Psoas muscle (tissue), 8 donors: Measurements from ENCODE around the gene ASAH2B. TPM values are rescaled to one million over a fixed set of nuclear protein-coding genes. Genes with fewer than 3 reads are reported as not detected.
"Not testable (repeated sequence)": the region's sequence is repeated elsewhere in the genome, so short reads cannot be mapped to it uniquely, and the experiment has no call there.

Experiments
- ATAC-seq, 4 donors: fragments of 200-7000 bp; cut with Tn5 transposase; one replicate each; pipeline ENCODE4 v1.9.1; 2020; ENCODE audit warnings: moderate library complexity in 3 of 4, mild to moderate bottlenecking in 2 of 4
- DNase-seq, 2 donors: peaks; one replicate each; pipeline ENCODE4 v3.0.0-alpha.2; 2020
- H3K27ac ChIP-seq: fragments of 200-600 bp; one replicate; pipeline ENCODE4 v1.8.0; 2022
- H3K27me3 ChIP-seq, 3 donors: fragments of 200-600 bp in 1 of 3; one replicate each; pipeline versions ENCODE4 v1.6.1 to v1.8.0; 2013 to 2022; ENCODE audit warnings: low read length in 2 of 3, mild to moderate bottlenecking in 2 of 3, moderate library complexity in 1 of 3; ENCODE audit not compliant: insufficient read depth in 3 of 3
- H3K36me3 ChIP-seq, 2 donors: fragments of 200-600 bp in 1 of 2; one replicate each; pipeline versions ENCODE4 v1.6.1 to v1.8.0; 2013 to 2022; ENCODE audit warnings: low read depth in 1 of 2, mild to moderate bottlenecking in 1 of 2, moderate library complexity in 1 of 2; ENCODE audit not compliant: insufficient read depth in 1 of 2
- H3K4me1 ChIP-seq: fragments of 200-600 bp; one replicate; pipeline ENCODE4 v1.8.0; 2022
- H3K4me3 ChIP-seq: fragments of 200-600 bp; one replicate; pipeline ENCODE4 v1.8.0; 2022; ENCODE audit warnings: mild to moderate bottlenecking
- H3K9me3 ChIP-seq: fragments of 200-600 bp; one replicate; pipeline ENCODE4 v1.8.0; 2022
- WGBS, 3 donors: extraction: QIAGEN DNeasy Blood & Tissue Kit; methylation state at CpG; one replicate each; pipeline versions ENCODE4 v1.1.6 to v1.1.7; 2013; 5-methylcytosine and 5-hydroxymethylcytosine counted together
- intact Hi-C, 2 donors: fragments of 100-400 bp; cut with DNase I; formaldehyde crosslinking; loops; one replicate each; pipeline versions ENCODE4 v1.11.0 to v1.14.2; 2022
- long read RNA-seq, 2 donors: library from polyadenylated mRNA; unstranded; transcript quantifications; one replicate each; pipeline ENCODE4 v2.0.0, GENCODE V29; 2021
- polyA plus RNA-seq, 3 donors: library from polyadenylated mRNA; stranded (reverse); fragments of 200-250 nt; gene quantifications; one replicate each; pipeline ENCODE4 v1.2.3, GENCODE V29; 2013
- total RNA-seq, 4 donors: library from RNA; stranded (reverse); fragmentation: NEBNext Ultra II Directional in 2 of 4; extraction: Animal tissue kit (Norgen Biotek cat#: 25700) in 2 of 4; gene quantifications; one replicate each; pipeline versions ENCODE4 v1.2.1 to v1.2.4, GENCODE V29; 2021 to 2023
- TF ChIP-seq, protein P1 (sequence below): fragments of 200-600 bp; IDR thresholded peaks from one replicate; pipeline ENCODE4 v1.8.0; 2022; ENCODE audit warnings: antibody characterized with exemption
- donor health status: healthy with polysubstance abuse.
- donor health status: DM: no; HTN: no; CAD: no; lungs with moderate emphysema.
- donor health status: Bipolar disorder and iron deficiency.
- donor health status: healthy.
- donor health status: DM: yes; HTN: yes; CAD: no.
- donor health status: DM: no; HTN: no; CAD: no.
- donor health status: DM: no; HTN: no; CAD: no.
- donor health status: DM: yes; HTN: yes; CAD: no.

Gene ASAH2B
- total RNA-seq, result 1 to 10 TPM; 2.2 to 5.0 (median 3.0) TPM
- 1 to 10 TPM; 1.5 to 1.9 (median 1.6) TPM for polyA plus RNA-seq
- long read RNA-seq, donor 1, full-length matches to known transcripts, result 5 of 6 reads
- long read RNA-seq, donor 1, partial matches to known transcripts, result 0 of 6 reads
- long read RNA-seq, donor 1, other reads (novel, unspliced or antisense), result 1 of 6 reads
- long read RNA-seq, donor 2, full-length matches to known transcripts, result 5 of 6 reads
- long read RNA-seq, donor 2, partial matches to known transcripts, result 1 of 6 reads
- long read RNA-seq, donor 2, other reads (novel, unspliced or antisense), result 0 of 6 reads

DNA sequence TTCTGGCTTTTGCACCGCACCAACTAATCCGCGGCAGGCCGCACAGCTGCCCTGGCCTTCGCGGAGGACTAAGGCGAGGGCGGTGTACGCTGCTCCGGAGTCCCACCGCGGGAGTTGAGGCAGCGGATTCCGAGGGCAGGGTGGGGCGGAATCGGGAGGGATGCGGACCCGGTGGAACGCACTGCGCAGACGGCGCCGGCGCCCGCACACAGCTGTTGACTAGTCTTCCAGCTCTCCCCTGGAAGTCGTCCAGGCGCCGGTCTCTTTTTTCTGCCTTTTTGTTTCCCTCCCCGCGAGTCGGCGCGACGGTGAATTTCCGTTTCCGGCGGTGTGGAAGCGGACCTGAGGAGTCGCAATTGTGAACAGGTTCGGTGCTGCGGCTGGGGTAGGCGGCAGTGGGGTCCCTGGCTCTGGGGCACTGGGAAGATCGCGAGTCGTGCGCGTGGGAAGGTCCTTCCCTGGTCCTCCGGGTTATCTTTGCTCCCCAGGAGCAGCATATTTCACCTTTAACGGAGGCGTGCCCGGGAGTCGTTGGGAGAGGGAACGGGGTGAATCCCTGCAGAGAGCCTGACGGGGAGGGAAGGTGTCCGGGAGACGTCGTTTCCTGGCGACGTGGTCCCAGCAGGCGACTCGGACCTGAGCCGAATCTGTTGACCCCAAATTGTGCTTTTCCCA is at the start of gene ASAH2B:
Gene ASAH2B (plus strand): TSS at position 319 of the 675 bp plus-strand sequence. CDS start 5,195 bp downstream, outside the sequence.
- no peaks in the 10 kb centered on the region for H3K36me3 ChIP-seq
- peak within 1 kb of the TSS; percentile 86 for H3K27ac ChIP-seq
- DNase-seq (peak; percentile 81 to 91), ATAC-seq (peak; percentile 78 to 90 (median 86))
- H3K4me3 ChIP-seq, result peak within 1 kb of the TSS; percentile 82
- H3K27me3 ChIP-seq, result no peaks in the 10 kb centered on the region
- intact Hi-C loops, result no loop called here
- TF ChIP-seq, protein P1, sequence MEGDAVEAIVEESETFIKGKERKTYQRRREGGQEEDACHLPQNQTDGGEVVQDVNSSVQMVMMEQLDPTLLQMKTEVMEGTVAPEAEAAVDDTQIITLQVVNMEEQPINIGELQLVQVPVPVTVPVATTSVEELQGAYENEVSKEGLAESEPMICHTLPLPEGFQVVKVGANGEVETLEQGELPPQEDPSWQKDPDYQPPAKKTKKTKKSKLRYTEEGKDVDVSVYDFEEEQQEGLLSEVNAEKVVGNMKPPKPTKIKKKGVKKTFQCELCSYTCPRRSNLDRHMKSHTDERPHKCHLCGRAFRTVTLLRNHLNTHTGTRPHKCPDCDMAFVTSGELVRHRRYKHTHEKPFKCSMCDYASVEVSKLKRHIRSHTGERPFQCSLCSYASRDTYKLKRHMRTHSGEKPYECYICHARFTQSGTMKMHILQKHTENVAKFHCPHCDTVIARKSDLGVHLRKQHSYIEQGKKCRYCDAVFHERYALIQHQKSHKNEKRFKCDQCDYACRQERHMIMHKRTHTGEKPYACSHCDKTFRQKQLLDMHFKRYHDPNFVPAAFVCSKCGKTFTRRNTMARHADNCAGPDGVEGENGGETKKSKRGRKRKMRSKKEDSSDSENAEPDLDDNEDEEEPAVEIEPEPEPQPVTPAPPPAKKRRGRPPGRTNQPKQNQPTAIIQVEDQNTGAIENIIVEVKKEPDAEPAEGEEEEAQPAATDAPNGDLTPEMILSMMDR, result no peak
- 0 to 1% (median 1%) methylated on average over 62 of the region's 62 CpGs for WGBS, 3 donors
- H3K4me1 ChIP-seq, result no peaks in the 10 kb centered on the region
- no peaks in the 10 kb centered on the region for H3K9me3 ChIP-seq

DNA sequence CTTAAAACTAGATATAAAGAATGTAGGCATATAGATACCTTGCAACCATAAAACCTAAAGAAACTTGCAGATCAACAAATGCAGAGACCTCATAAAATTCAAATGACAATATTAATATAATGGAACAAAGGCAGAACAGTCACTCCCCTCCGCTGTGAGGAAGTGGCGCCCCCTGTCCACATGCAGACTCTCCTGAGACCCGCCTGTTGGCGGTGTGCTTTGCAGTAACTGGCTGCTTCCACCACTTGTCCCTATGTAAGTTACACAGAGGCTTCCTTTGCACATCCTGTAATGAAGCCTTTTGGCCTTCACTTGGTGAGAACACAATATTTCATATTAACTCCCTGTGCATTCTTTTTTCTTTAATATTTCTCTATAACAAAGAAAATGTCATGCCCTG is 41.9 kb upstream of the ASAH2B start:
- H3K9me3 ChIP-seq, H3K27me3 ChIP-seq, intact Hi-C loops, DNase-seq, H3K36me3 ChIP-seq, H3K27ac ChIP-seq, ATAC-seq, H3K4me3 ChIP-seq, H3K4me1 ChIP-seq: not testable (repeated sequence)
- WGBS, 3 donors, result no CpG with 5 or more reads among the region's 4 CpGs

DNA sequence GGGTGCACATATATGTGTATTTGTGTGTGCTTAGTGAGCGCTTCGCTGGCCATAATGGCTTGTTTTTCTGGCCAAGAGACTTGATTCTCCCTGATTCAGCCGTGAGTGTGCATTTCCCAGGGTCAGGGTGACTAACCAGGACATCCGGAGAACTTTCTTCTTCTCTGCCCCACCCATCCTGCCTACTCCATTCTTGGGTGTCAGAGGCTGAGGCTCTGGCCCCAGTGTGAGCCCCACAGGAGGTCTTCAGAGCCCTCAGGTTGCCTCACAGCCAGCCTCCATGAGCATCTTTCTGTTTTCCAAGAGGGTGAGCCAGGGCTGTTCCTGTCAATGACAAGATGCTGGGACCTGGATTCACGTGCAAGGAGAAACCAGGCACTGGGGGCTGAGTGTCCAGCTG is 37.8 kb upstream of the ASAH2B start:
- H3K9me3 ChIP-seq, intact Hi-C loops, H3K36me3 ChIP-seq, H3K4me3 ChIP-seq, DNase-seq, H3K4me1 ChIP-seq, H3K27me3 ChIP-seq, ATAC-seq, H3K27ac ChIP-seq: not testable (repeated sequence)
- 55 to 65% methylated on average over 2 to 3 of the region's 5 CpGs; no CpG with 5 or more reads in 1 of the 3 donors for WGBS, 3 donors

DNA sequence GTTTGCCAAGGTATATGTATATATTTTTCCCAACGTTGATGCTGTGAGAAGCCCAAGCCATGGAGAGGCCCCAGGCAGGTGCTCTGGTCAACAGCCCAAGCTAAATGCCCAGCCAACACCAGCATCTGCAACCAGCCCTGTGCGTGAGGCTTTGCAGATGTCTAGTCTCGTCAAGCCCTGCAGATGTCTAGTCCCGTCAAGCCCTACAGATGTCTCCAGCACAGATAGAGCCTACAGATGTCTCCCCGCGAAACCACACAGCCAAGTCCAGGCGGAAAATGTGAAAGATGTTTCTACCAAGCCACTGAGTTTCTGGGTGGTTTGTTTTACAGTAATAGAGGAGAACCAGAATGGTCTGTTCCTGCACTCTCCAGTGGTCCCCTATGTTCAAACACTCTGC is 36.7 kb upstream of the ASAH2B start:
- WGBS, 3 donors, result 55 to 71% (median 63%) methylated on average over 4 to 6 of the region's 7 CpGs
- intact Hi-C loops, H3K9me3 ChIP-seq, H3K4me1 ChIP-seq, H3K27ac ChIP-seq, DNase-seq, ATAC-seq, H3K4me3 ChIP-seq, H3K36me3 ChIP-seq, H3K27me3 ChIP-seq: not testable (repeated sequence)

DNA sequence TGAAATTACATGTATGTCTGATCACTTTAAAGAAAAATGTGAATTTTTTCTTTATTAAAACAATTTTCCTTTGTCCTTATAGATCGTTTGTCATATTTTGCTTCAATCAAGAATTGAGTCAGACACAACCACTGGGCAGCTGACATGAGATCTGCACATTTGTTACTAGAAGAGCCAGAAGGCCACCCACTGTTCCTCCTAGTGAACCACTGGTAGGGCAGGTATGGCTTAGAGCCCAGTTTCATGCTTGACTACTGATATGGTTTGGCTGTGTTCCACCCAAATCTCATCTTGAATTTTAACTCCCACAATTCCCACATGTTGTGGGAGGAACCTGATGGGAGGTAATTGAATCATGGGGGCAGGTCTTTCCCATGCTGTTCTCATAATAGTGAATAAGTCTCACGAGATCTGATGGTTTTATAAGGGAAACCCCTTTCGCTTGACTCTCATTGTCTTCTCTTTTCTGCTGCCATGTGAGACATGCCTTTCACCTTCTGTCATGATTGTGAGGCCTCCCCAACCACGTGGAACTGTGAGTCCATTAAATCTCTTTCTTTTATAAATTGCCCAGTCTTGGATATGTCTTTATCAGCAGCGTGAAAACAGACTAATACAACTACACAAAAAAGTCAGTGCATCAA is 35.2 kb upstream of the ASAH2B start:
- H3K9me3 ChIP-seq, H3K4me1 ChIP-seq, intact Hi-C loops, H3K4me3 ChIP-seq, H3K27ac ChIP-seq, H3K27me3 ChIP-seq, H3K36me3 ChIP-seq, ATAC-seq, DNase-seq: not testable (repeated sequence)
- WGBS, 3 donors, result 47 to 63% (median 48%) methylated on average over 4 to 5 of the region's 5 CpGs

DNA sequence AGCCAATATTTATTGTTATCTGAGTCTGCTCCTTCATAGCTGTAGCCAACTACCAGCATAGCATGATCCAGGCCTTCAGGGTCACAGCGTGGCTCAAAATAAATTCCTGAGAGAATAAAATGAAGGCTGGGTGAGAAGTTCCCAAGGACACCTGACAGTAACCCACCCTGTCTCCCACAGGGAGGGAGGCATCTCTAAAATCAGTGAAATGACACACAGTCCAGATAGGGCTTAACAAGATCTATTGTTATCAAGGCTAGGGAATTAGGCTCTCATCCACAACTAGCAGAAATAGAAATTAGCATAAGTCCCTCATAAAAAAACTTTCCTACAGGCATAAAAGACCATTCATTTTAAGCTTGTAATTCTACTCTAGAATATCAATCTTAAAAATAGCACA is 33.7 kb upstream of the ASAH2B start:
- not testable (repeated sequence) for ATAC-seq, H3K36me3 ChIP-seq

DNA sequence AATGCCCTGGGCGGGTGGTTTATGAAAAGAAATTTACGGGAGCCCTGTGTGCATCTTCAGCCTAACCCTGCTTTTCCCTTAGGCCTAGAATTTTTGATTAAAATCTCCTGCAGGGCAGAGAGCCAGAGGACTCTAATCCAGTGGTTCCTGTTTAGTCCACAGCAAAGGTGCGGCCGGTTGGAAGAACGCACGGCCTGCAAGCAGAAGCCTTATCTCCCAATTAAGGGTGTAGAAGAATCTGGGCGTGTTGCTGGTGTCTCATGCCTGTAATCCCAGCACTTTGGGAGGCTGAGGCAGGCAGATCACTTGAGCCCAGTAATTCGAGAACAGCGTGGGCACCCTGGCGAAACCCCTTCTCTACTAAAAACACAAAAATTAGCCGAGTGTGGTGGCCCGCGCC is 29.5 kb upstream of the ASAH2B start:
- DNase-seq, H3K4me1 ChIP-seq, ATAC-seq, H3K27ac ChIP-seq, H3K4me3 ChIP-seq, intact Hi-C loops, H3K9me3 ChIP-seq, H3K36me3 ChIP-seq, H3K27me3 ChIP-seq: not testable (repeated sequence)
- WGBS, 3 donors, result 90 to 96% (median 96%) methylated on average over 6 to 11 of the region's 13 CpGs

More for the DNA sequence above, 33.7 kb upstream of the ASAH2B start:
- 59 to 79% (median 75%) methylated on average over 1 of the region's 1 CpG for WGBS, 3 donors
- H3K27ac ChIP-seq, H3K9me3 ChIP-seq, DNase-seq, intact Hi-C loops, H3K4me3 ChIP-seq, H3K4me1 ChIP-seq, H3K27me3 ChIP-seq: not testable (repeated sequence)

DNA sequence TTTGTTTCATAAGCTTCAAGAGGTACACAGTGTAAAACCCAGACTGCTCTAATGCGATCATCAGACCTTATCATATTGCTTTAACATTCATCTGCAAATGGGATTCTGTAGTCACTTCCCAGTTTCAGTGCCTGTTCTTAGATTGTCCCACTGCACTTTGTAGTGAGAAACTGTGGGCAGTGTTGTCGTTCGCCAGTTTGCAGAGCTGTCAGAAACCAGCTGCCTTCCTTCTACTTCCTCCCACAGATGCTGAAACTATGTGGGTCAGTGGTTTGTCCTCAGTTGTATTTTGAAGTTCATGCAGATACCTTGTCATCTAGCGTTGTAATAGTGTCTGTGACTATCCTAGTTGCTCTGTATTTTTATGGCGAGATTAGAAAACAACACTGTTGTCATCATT is 15.9 kb upstream of the ASAH2B start:
- ATAC-seq, H3K4me3 ChIP-seq, H3K27ac ChIP-seq, intact Hi-C loops, H3K4me1 ChIP-seq, DNase-seq, H3K36me3 ChIP-seq, H3K9me3 ChIP-seq, H3K27me3 ChIP-seq: not testable (repeated sequence)
- 43 to 50% (median 49%) methylated on average over 5 of the region's 5 CpGs for WGBS, 3 donors

DNA sequence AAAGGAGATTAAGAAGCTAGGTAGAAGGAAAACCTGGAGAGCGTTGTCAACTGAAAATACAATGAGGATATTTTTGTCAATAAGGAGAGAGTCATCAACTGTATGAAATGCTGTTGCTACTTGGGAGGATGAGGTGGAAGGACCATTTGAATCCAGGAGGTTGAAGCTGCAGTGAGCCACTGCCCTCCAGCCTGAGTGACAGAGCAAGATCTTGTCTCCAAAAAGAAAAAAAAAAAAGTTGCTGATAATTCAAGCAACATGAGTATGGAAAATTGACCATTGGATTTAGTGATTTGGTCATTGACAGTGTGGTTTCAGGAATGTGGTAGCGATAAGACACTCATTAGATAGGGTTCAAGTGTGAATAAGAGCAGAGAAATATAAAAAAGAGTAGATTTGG is 11.6 kb upstream of the ASAH2B start:
- H3K4me3 ChIP-seq, H3K9me3 ChIP-seq, H3K27ac ChIP-seq, ATAC-seq, H3K27me3 ChIP-seq, DNase-seq, intact Hi-C loops, H3K4me1 ChIP-seq, H3K36me3 ChIP-seq: not testable (repeated sequence)
- WGBS, 3 donors, result 88 to 94% (median 92%) methylated on average over 2 of the region's 2 CpGs

DNA sequence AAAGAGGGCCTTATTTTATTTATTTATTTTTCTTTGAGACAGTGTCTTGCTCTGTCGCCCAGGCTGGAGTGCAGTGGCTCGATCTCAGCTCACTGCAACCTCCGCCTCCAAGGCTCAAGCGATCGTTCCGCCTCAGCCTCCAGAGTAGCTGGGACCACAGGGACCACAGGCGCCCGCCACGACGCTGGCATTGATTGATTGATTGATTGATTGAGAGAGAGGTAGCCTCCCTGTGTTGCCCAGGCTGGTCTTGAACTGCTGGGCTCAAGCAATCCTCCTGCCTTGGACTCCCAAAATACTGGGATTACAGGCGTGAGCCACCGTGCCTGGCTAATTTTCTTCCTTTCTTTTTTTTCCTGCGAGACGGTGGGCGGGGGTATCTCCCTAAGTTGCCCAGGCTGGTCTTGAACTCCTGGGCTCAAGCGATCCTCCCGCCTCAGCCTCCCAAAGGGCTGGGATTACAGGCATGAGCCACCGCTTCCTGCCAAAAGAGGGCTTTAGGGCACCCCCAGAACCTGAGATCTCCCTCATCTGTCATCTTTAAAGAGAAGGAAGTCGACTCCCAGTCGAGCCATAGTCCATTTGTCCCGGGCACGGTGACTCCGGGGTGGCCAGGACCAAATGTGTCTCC is 634 bp upstream of the ASAH2B start:
- 59 to 65% (median 64%) methylated on average over 23 of the region's 23 CpGs for whole genome bisulfite sequencing, 3 donors
- peak overlapping the region; percentile 82 for H3K4me3 ChIP-seq
- intact Hi-C loops, result not testable (repeated sequence)

More for the DNA sequence above, 634 bp upstream of the ASAH2B start:
- H3K9me3 ChIP-seq, ATAC-seq, H3K36me3 ChIP-seq, H3K4me1 ChIP-seq, H3K27me3 ChIP-seq: not testable (repeated sequence)
- H3K27ac ChIP-seq, result peak overlapping the region; percentile 86
- peak in 1 of 2 donors; percentile 22 for DNase-seq
